PC-3 (cell line): Measurements from ENCODE around the gene ITSN1. TPM values are rescaled to one million over a fixed set of nuclear protein-coding genes. Genes with fewer than 3 reads are reported as not detected.

ENCODE experiments used
- ATAC-seq: fragments of 200-7000 bp; cut with Tn5 transposase; 2 replicates; pipeline ENCODE4 v1.9.1; 2020; ENCODE audit warnings: mild to moderate bottlenecking, moderate library complexity
- BruUV-seq: library from RNA; stranded (reverse); fragments of 400-500 nt; replicated peaks from 2 replicates; lab custom pipeline; 2021; lab: Mats Ljungman, UMichigan
- CTCF ChIA-PET: fragments of 300-600 bp; sonication (Branson Sonifier 250); formaldehyde crosslinking; loops from one replicate; lab custom pipeline; 2022; ENCODE audit warnings: antibody characterized with exemption; lab: Charles Lee
- POLR2A ChIA-PET: fragments of 300-600 bp; sonication (Branson Sonifier 250); formaldehyde crosslinking; loops from one replicate; lab custom pipeline; 2022; ENCODE audit warnings: antibody characterized with exemption; ENCODE audit not compliant: unreplicated experiment; lab: Charles Lee
- DNase-seq: peaks from one replicate; pipeline ENCODE4 v3.0.0-alpha.2; 2015
- H2AFZ ChIP-seq: fragments of 300-600 bp; sonication (generic); 2 replicates; pipeline ENCODE4 v1.6.0; 2016; ENCODE audit warnings: antibody characterized with exemption, low read length
- H3F3A ChIP-seq: fragments of 300-600 bp; sonication (generic); one replicate; pipeline ENCODE4 v1.6.0; 2017; ENCODE audit warnings: antibody characterized with exemption, low read length, control low read depth, mild to moderate bottlenecking; ENCODE audit not compliant: unreplicated experiment
- H3K27ac ChIP-seq: fragments of 300-600 bp; sonication (generic); 2 replicates; pipeline ENCODE4 v1.5.1; 2016; ENCODE audit warnings: mild to moderate bottlenecking, low read length
- H3K27me3 ChIP-seq: fragments of 300-600 bp; sonication (generic); 2 replicates; pipeline ENCODE4 v1.6.1; 2016; ENCODE audit warnings: low read length, mixed read lengths
- H3K36me3 ChIP-seq: fragments of 300-600 bp; sonication (generic); 2 replicates; pipeline ENCODE4 v1.6.1; 2016; ENCODE audit warnings: low read depth, mixed run types, low read length, mixed read lengths
- H3K4me1 ChIP-seq: fragments of 300-600 bp; sonication (generic); 2 replicates; pipeline ENCODE4 v1.5.1; 2016; ENCODE audit warnings: low read length; ENCODE audit not compliant: insufficient read depth
- H3K4me2 ChIP-seq: fragments of 300-600 bp; sonication (generic); 2 replicates; pipeline ENCODE4 v1.6.0; 2016; ENCODE audit warnings: low read length
- H3K4me3 ChIP-seq: fragments of 300-600 bp; sonication (generic); 2 replicates; pipeline ENCODE4 v1.5.1; 2016; ENCODE audit warnings: mild to moderate bottlenecking, low read length, mixed read lengths
- H3K79me2 ChIP-seq: fragments of 300-600 bp; sonication (generic); 2 replicates; pipeline ENCODE4 v1.6.1; 2017; ENCODE audit warnings: low read length, mixed read lengths
- H3K9ac ChIP-seq: fragments of 300-600 bp; sonication (generic); 2 replicates; pipeline ENCODE4 v1.6.0; 2016; ENCODE audit warnings: mild to moderate bottlenecking, low read length
- H3K9me2 ChIP-seq: fragments of 300-600 bp; sonication (generic); replicated peaks from 2 replicates; pipeline ENCODE4 v1.6.1; 2016; ENCODE audit warnings: mixed run types, low read length, mixed read lengths
- H3K9me3 ChIP-seq: fragments of 300-600 bp; sonication (generic); 2 replicates; pipeline ENCODE4 v1.6.1; 2016; ENCODE audit warnings: low read length, mixed read lengths
- H4K20me1 ChIP-seq: fragments of 300-600 bp; sonication (generic); 2 replicates; pipeline ENCODE4 v1.6.1; 2016; ENCODE audit warnings: low read length, mixed read lengths
- CTCF ChIP-seq: fragments of 300-600 bp; sonication (generic); conservative IDR thresholded peaks from 2 replicates; pipeline ENCODE4 v1.5.1; 2017; ENCODE audit warnings: antibody characterized with exemption, low read depth, mild to moderate bottlenecking, low read length
- EZH2 ChIP-seq: fragments of 300-600 bp; sonication (generic); IDR thresholded peaks from one replicate; pipeline ENCODE4 v1.6.1; 2017; ENCODE audit warnings: antibody characterized with exemption, mild to moderate bottlenecking, low read length; ENCODE audit not compliant: unreplicated experiment
- EZH2phosphoT487 ChIP-seq: fragments of 300-600 bp; sonication (generic); IDR thresholded peaks from 2 replicates; pipeline ENCODE4 v1.6.1; 2018; ENCODE audit warnings: mild to moderate bottlenecking, antibody characterized with exemption, low read length, borderline replicate concordance
- intact Hi-C: fragments of 100-400 bp; cut with micrococcal nuclease; formaldehyde crosslinking; loops from 2 replicates; pipeline ENCODE4 v1.9.0; 2023
- total RNA-seq: library from RNA; depleted of rRNA; stranded (reverse); fragments of >200 nt; gene quantifications from 2 replicates; pipeline ENCODE4 v1.2.3, GENCODE V29; 2014

ITSN1 gene
- total RNA-seq, 1 experiment from 2014 or later = 45.6 TPM

GRCh38 chr21:33700491-33700890 is 58.2 kb downstream of the ITSN1 start:
- Histone ChIP-seq H3K27ac (no peak overlapping the region), H4K20me1 (0 out of 2 replicates have a peak, but pooled peaks cover 5% of the 10 kb centered on the region), H3K4me2 (no peak overlapping the region), H3K4me1 (no peaks in the 10 kb centered on the region), H3K4me3 (no peak overlapping the region), H3K79me2 (peaks cover 18% of the 10 kb centered on the region), H3F3A (no peaks in the 10 kb centered on the region), H3K27me3 (no peaks in the 10 kb centered on the region), H3K9me2 (no peaks in the 10 kb centered on the region), H3K9ac (no peak overlapping the region), H2AFZ (no peak overlapping the region), H3K36me3 (no peaks in the 10 kb centered on the region), H3K9me3 (no peaks in the 10 kb centered on the region)
- intact Hi-C loops = no loop called here
- POLR2A ChIA-PET = no interaction called here
- TF ChIP-seq CTCF = no peak
- no peak for TF ChIP-seq EZH2
- TF ChIP-seq EZH2phosphoT487 = no peak
- DNase-seq = no peak
- BruUV-seq = no TSS peak
- ATAC-seq = no peak
- CTCF ChIA-PET = no interaction called here

GRCh38 chr21:33703750-33704606 is 61.7 kb downstream of the ITSN1 start:
- H3K27ac ChIP-seq = no peak overlapping the region
- DNase-seq (no peak), ATAC-seq (no peak)

More at GRCh38 chr21:33703750-33704606, 61.7 kb downstream of the ITSN1 start:
- no peaks in the 10 kb centered on the region for H3F3A ChIP-seq
- peaks cover 17% of the 10 kb centered on the region; the same call in 1 of the 2 replicates for H3K79me2 ChIP-seq
- H3K4me2 ChIP-seq = no peak overlapping the region
- no TSS peak for BruUV-seq
- POLR2A ChIA-PET = interaction anchor here (0.6 kb wide), 1 partner anchor 136 kb away, joined by 3 read pairs; no protein-coding TSS in a partner anchor
- intact Hi-C loops = no loop called here
- TF ChIP-seq EZH2phosphoT487 (no peak), CTCF (no peak), EZH2 (no peak)
- no peaks in the 10 kb centered on the region for H3K36me3 ChIP-seq
- no peaks in the 10 kb centered on the region for H3K27me3 ChIP-seq
- H2AFZ ChIP-seq = no peak overlapping the region
- H3K4me3 ChIP-seq = no peak overlapping the region
- CTCF ChIA-PET = no interaction called here
- H3K4me1 ChIP-seq = no peaks in the 10 kb centered on the region
- no peaks in the 10 kb centered on the region for H3K9me2 ChIP-seq
- H4K20me1 ChIP-seq = no peaks in the 10 kb centered on the region
- no peaks in the 10 kb centered on the region for H3K9me3 ChIP-seq
- H3K9ac ChIP-seq = no peak overlapping the region
